NB4 (cell line): ENCODE results near the gene UCK2.

Experiments
- TF ChIP-seq, protein P1 (sequence below): IDR thresholded peaks from one replicate; pipeline ENCODE4 v1.5.1; 2012; ENCODE audit warnings: low read depth, low read length
- TF ChIP-seq, protein P2 (sequence below): IDR thresholded peaks from 2 replicates; pipeline ENCODE4 v1.6.1; 2011; ENCODE audit warnings: low read depth, low read length

DNA sequence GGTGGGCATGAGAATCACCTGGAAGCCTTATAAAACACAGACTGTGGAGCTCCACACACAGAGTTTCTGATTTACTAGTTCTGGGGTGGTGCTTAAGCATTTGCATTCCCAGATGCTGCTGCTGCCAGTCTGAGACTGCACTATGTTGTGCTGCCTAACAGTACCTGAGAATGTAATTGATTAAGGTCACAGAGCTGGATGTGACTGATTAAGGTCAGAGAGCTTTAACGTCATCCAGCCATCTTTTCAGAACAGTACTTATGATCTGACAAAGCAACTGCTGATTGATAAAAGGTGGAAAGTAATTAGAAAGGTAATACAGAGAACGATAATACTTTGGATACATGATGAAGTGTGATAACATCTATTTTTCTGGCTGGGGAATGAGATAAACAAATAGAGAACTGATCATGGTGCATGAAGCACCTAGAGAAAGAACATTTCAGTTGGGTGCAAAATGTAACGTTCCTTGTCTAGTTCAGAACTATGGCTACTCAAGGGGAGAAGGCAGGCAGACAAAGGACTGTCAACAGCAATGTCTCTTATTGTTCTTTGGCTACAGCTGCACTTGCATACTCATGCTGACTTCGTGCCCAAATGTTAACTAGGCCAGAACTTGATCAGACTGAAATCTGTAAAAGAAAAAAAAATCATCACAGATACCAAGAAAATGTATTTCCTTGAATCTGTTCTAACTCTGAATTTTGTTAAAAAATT, 3.7 kb upstream of the UCK2 start:
- TF ChIP-seq, protein P1, sequence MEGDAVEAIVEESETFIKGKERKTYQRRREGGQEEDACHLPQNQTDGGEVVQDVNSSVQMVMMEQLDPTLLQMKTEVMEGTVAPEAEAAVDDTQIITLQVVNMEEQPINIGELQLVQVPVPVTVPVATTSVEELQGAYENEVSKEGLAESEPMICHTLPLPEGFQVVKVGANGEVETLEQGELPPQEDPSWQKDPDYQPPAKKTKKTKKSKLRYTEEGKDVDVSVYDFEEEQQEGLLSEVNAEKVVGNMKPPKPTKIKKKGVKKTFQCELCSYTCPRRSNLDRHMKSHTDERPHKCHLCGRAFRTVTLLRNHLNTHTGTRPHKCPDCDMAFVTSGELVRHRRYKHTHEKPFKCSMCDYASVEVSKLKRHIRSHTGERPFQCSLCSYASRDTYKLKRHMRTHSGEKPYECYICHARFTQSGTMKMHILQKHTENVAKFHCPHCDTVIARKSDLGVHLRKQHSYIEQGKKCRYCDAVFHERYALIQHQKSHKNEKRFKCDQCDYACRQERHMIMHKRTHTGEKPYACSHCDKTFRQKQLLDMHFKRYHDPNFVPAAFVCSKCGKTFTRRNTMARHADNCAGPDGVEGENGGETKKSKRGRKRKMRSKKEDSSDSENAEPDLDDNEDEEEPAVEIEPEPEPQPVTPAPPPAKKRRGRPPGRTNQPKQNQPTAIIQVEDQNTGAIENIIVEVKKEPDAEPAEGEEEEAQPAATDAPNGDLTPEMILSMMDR = no peak
- TF ChIP-seq, protein P2, sequence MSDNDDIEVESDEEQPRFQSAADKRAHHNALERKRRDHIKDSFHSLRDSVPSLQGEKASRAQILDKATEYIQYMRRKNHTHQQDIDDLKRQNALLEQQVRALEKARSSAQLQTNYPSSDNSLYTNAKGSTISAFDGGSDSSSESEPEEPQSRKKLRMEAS = no peak
